ENCODE data around the gene MAP3K7CL.

The MAP3K7CL gene

DNA sequence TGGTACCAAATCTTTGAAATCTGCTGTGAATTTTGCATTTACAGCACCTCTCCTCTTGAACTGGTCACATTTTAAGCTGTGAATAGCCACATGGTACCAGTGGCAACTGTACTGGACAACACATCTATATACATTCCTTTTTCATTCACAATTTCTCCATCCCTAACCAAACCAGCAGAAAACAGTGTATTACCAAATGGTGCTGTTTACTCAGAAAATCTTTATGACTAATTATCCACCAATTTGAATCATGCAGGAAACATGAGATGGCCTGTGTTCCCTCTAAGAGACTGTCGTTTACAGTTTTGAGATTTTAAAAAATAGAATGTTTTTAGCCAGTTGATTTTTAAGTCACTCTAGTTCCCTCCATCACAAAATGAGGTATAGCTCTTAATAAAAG lies 39.4 kb upstream of the MAP3K7CL start:
- H3K4me3 ChIP-seq (ENCODE audit: low read length) = no peak overlapping the region
- H2BK5ac ChIP-seq (ENCODE audit: low read length) = no peak overlapping the region
- H3K18ac ChIP-seq (ENCODE audit: low read length) = no peak overlapping the region
- H2BK120ac ChIP-seq (ENCODE audit: low read depth, low read length) = no peak overlapping the region
- no peaks in the 10 kb centered on the region for H3K27me3 ChIP-seq (ENCODE audit: insufficient read depth, low read length, poor library complexity)
- H3K4me2 ChIP-seq (ENCODE audit: low read length) = no peak overlapping the region
- H2AK5ac ChIP-seq (ENCODE audit: low read length) = no peak overlapping the region
- no peak overlapping the region for H3K56ac ChIP-seq (ENCODE audit: low read length)
- H3K36me3 ChIP-seq (ENCODE audit: control insufficient read depth, insufficient read depth, low read length) = no peaks in the 10 kb centered on the region
- H3K23ac ChIP-seq (ENCODE audit: low read length) = no peak overlapping the region
- H3K79me1 ChIP-seq (ENCODE audit: low read length) = no peaks in the 10 kb centered on the region
- no CpG with 5 or more reads among the region's 1 CpG for WGBS (ENCODE audit: extremely low coverage, insufficient coverage, low lambda C conversion rate)
- H4K5ac ChIP-seq (ENCODE audit: low read length) = no peak overlapping the region
- no peak overlapping the region for H2BK15ac ChIP-seq (replicated peaks; ENCODE audit: low read depth)
- no peak overlapping the region for H3K27ac ChIP-seq (ENCODE audit: low read depth, low read length)
- H3K4me1 ChIP-seq (ENCODE audit: control insufficient read depth, low read depth, low read length) = no peaks in the 10 kb centered on the region
- no peak overlapping the region for H4K8ac ChIP-seq (ENCODE audit: low read depth, low read length)
- no peak overlapping the region for H3K9ac ChIP-seq (ENCODE audit: low read length)
- H3K4ac ChIP-seq (ENCODE audit: low read depth, low read length) = no peak overlapping the region
- DNase-seq = no peak
- H3K79me2 ChIP-seq (ENCODE audit: control insufficient read depth, insufficient read depth, low read length) = no peaks in the 10 kb centered on the region

DNA sequence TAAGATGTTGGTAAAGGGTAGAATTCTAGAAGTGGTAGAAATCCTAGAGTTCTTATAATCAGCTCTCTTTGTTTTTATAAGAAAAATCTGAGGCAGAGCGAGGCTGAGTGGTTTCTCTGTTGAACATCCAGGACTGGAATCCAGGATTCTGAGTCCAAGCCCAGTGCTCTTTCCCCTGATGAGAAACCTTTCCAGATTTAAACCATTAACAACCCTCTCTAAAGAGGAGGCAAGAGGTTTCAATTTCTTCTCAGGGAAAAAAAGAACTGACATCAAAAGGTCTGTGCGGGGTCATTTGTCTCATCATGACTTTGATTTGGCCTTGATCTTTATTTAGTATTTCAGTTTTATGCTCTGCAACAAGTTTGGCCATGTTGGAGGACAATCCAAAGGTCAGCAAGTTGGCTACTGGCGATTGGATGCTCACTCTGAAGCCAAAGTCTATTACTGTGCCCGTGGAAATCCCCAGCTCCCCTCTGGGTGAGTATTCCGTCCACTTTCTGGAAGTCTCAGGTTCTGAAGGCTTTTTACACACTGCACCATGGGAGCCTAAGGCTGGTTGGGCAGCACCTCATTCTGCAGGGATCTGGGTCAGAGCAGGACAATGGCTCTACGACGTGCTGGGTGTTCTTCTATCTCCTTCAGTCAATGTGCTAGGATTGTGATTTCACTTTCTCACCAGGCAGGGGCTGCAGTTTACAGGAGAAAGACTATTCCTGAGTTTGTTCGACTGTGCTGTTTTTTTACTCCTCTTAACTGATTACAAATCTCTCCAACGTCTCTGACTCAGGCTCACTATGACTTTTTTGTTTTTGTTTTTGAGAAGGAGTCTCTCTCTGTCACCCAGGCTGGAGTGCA lies 38.1 kb upstream of the MAP3K7CL start:
- no peak overlapping the region for H2BK15ac ChIP-seq (replicated peaks; ENCODE audit: low read depth)
- H2BK5ac ChIP-seq (ENCODE audit: low read length) = no peak overlapping the region
- H3K4me2 ChIP-seq (ENCODE audit: low read length) = no peak overlapping the region
- H3K9ac ChIP-seq (ENCODE audit: low read length) = no peak overlapping the region
- H3K27me3 ChIP-seq (ENCODE audit: insufficient read depth, low read length, poor library complexity) = no peaks in the 10 kb centered on the region
- no peak overlapping the region for H3K56ac ChIP-seq (ENCODE audit: low read length)
- no peak for DNase-seq
- H3K4me1 ChIP-seq (ENCODE audit: control insufficient read depth, low read depth, low read length) = no peaks in the 10 kb centered on the region
- H3K36me3 ChIP-seq (ENCODE audit: control insufficient read depth, insufficient read depth, low read length) = no peaks in the 10 kb centered on the region
- no peaks in the 10 kb centered on the region for H3K79me1 ChIP-seq (ENCODE audit: low read length)
- H2AK5ac ChIP-seq (ENCODE audit: low read length) = no peak overlapping the region
- no peak overlapping the region for H4K5ac ChIP-seq (ENCODE audit: low read length)
- no peaks in the 10 kb centered on the region for H3K79me2 ChIP-seq (ENCODE audit: control insufficient read depth, insufficient read depth, low read length)
- WGBS (ENCODE audit: extremely low coverage, insufficient coverage, low lambda C conversion rate) = no CpG with 5 or more reads among the region's 9 CpGs
- H3K4me3 ChIP-seq (ENCODE audit: low read length) = no peak overlapping the region
- H3K27ac ChIP-seq (ENCODE audit: low read depth, low read length) = no peak overlapping the region
- H3K18ac ChIP-seq (ENCODE audit: low read length) = no peak overlapping the region
- H2BK120ac ChIP-seq (ENCODE audit: low read depth, low read length) = no peak overlapping the region
- no peak overlapping the region for H3K4ac ChIP-seq (ENCODE audit: low read depth, low read length)
- H4K8ac ChIP-seq (ENCODE audit: low read depth, low read length) = no peak overlapping the region
- H3K23ac ChIP-seq (ENCODE audit: low read length) = no peak overlapping the region

DNA sequence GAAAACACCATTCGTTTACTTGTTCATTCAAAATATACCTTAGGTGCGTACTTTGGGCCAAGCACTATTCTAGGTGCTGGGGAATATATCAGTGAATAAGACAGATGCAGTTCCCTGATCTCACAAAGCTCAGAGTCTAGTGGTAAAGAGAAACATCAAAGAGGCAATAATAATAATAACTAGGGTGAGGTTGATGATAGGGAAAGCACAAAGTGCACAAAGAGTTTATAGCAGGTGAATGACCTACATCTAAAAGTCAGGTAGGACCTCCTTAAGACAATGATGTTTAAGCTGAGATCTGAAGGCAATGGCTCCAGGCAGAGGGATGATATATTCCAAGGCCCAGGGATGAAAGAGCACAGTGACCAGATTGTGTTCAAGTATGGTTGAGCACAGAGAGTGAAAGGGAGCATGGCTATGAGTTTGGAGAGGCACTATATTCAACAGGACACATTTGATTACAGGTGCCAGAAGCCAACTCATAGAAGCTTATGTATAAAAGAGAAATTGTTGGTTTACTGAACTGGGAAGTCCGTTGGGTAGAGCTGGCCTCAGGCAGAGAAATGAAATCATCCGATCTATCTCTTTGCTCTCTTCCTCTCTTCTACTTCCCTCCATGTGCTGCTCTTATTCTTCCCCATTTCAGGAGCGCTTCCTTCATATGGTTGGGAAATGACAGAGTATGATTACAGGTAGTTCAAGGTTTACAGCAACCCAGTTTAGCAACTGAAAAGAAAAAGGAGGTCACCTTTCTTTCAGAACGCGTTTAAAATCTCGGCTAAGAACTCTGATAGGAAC lies 34.0 kb upstream of the MAP3K7CL start:
- Histone ChIP-seq H3K18ac (ENCODE audit: low read length) (no peak overlapping the region), H3K4me2 (ENCODE audit: low read length) (no peak overlapping the region), H2BK5ac (ENCODE audit: low read length) (no peak overlapping the region), H2BK120ac (ENCODE audit: low read depth, low read length) (no peak overlapping the region), H3K56ac (ENCODE audit: low read length) (no peak overlapping the region), H4K5ac (ENCODE audit: low read length) (no peak overlapping the region), H3K9ac (ENCODE audit: low read length) (no peak overlapping the region), H3K27me3 (ENCODE audit: insufficient read depth, low read length, poor library complexity) (no peaks in the 10 kb centered on the region), H2BK15ac (replicated peaks; ENCODE audit: low read depth) (no peak overlapping the region), H3K4me3 (ENCODE audit: low read length) (no peak overlapping the region), H3K27ac (ENCODE audit: low read depth, low read length) (no peak overlapping the region), H2AK5ac (ENCODE audit: low read length) (no peak overlapping the region), H4K8ac (ENCODE audit: low read depth, low read length) (no peak overlapping the region), H3K79me2 (ENCODE audit: control insufficient read depth, insufficient read depth, low read length) (no peaks in the 10 kb centered on the region), H3K4ac (ENCODE audit: low read depth, low read length) (no peak overlapping the region), H3K36me3 (ENCODE audit: control insufficient read depth, insufficient read depth, low read length) (no peaks in the 10 kb centered on the region), H3K23ac (ENCODE audit: low read length) (no peak overlapping the region), H3K79me1 (ENCODE audit: low read length) (no peaks in the 10 kb centered on the region), H3K4me1 (ENCODE audit: control insufficient read depth, low read depth, low read length) (no peaks in the 10 kb centered on the region)
- no CpG with 5 or more reads among the region's 8 CpGs for WGBS (ENCODE audit: extremely low coverage, insufficient coverage, low lambda C conversion rate)
- DNase-seq = no peak

DNA sequence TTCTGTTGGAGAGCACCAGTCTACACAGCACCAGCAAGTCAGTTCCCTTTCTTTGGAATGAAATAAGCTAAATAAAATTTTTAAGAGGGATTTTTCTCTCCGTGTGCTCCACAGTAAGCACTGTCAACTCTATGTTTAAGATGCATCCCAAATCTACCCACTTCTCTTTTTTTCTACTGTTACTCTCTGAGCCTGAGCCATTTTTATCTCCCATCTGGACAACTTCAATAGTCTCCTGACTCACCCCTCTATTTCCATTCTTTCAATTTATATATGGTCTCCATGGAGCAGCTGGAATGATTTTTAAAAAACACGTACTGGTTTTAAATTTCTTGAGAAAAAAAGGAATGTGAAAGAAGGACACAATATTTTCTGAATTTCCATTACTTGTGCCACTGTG lies 32.3 kb upstream of the MAP3K7CL start:
- no peak overlapping the region for H2BK5ac ChIP-seq (ENCODE audit: low read length)
- H3K18ac ChIP-seq (ENCODE audit: low read length) = no peak overlapping the region
- H2BK15ac ChIP-seq (replicated peaks; ENCODE audit: low read depth) = no peak overlapping the region
- H3K9ac ChIP-seq (ENCODE audit: low read length) = no peak overlapping the region
- DNase-seq = no peak
- no peak overlapping the region for H3K4me2 ChIP-seq (ENCODE audit: low read length)
- H3K23ac ChIP-seq (ENCODE audit: low read length) = no peak overlapping the region
- no CpG with 5 or more reads among the region's 2 CpGs for WGBS (ENCODE audit: extremely low coverage, insufficient coverage, low lambda C conversion rate)
- no peaks in the 10 kb centered on the region for H3K79me1 ChIP-seq (ENCODE audit: low read length)
- no peak overlapping the region for H3K4ac ChIP-seq (ENCODE audit: low read depth, low read length)
- H4K8ac ChIP-seq (ENCODE audit: low read depth, low read length) = no peak overlapping the region
- H2AK5ac ChIP-seq (ENCODE audit: low read length) = no peak overlapping the region
- no peaks in the 10 kb centered on the region for H3K79me2 ChIP-seq (ENCODE audit: control insufficient read depth, insufficient read depth, low read length)
- no peak overlapping the region for H3K27ac ChIP-seq (ENCODE audit: low read depth, low read length)
- H3K27me3 ChIP-seq (ENCODE audit: insufficient read depth, low read length, poor library complexity) = no peaks in the 10 kb centered on the region
- no peaks in the 10 kb centered on the region for H3K36me3 ChIP-seq (ENCODE audit: control insufficient read depth, insufficient read depth, low read length)
- no peak overlapping the region for H2BK120ac ChIP-seq (ENCODE audit: low read depth, low read length)
- H4K5ac ChIP-seq (ENCODE audit: low read length) = no peak overlapping the region
- no peaks in the 10 kb centered on the region for H3K4me1 ChIP-seq (ENCODE audit: control insufficient read depth, low read depth, low read length)
- H3K56ac ChIP-seq (ENCODE audit: low read length) = no peak overlapping the region
- no peak overlapping the region for H3K4me3 ChIP-seq (ENCODE audit: low read length)

DNA sequence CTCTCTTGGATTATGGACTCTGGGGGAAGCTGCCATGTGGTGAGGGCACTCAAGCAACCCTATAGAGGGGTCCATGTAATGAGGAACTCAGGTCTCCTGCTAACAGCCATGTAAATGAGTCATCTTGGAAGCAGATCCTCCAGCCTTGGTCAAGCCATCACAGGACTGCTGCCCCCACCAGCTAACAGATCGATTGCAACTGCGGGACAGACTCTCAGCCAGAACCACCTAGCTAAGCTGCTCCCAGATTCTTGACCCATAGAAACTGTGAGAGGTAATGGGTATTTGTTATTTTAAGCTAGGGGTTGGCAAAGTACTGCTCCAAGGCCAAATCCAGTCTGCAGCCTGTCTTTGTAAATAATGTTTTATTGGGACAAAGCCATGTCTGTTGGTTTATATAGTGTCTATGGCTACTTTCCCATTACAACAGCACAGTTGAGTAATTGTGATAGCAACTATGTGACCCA lies 27.6 kb upstream of the MAP3K7CL start:
- no CpG with 5 or more reads among the region's 2 CpGs for WGBS (ENCODE audit: extremely low coverage, insufficient coverage, low lambda C conversion rate)
- H2BK5ac ChIP-seq (ENCODE audit: low read length) = no peak overlapping the region
- H2AK5ac ChIP-seq (ENCODE audit: low read length) = no peak overlapping the region
- H2BK15ac ChIP-seq (replicated peaks; ENCODE audit: low read depth) = no peak overlapping the region
- DNase-seq = no peak
- H3K9ac ChIP-seq (ENCODE audit: low read length) = no peak overlapping the region
- no peaks in the 10 kb centered on the region for H3K4me1 ChIP-seq (ENCODE audit: control insufficient read depth, low read depth, low read length)
- H3K36me3 ChIP-seq (ENCODE audit: control insufficient read depth, insufficient read depth, low read length) = no peaks in the 10 kb centered on the region
- no peak overlapping the region for H4K8ac ChIP-seq (ENCODE audit: low read depth, low read length)
- no peak overlapping the region for H3K4ac ChIP-seq (ENCODE audit: low read depth, low read length)
- H3K79me2 ChIP-seq (ENCODE audit: control insufficient read depth, insufficient read depth, low read length) = no peaks in the 10 kb centered on the region
- H3K23ac ChIP-seq (ENCODE audit: low read length) = no peak overlapping the region
- H3K4me3 ChIP-seq (ENCODE audit: low read length) = no peak overlapping the region
- H3K4me2 ChIP-seq (ENCODE audit: low read length) = no peak overlapping the region
- H2BK120ac ChIP-seq (ENCODE audit: low read depth, low read length) = no peak overlapping the region
- no peaks in the 10 kb centered on the region for H3K27me3 ChIP-seq (ENCODE audit: insufficient read depth, low read length, poor library complexity)
- no peaks in the 10 kb centered on the region for H3K79me1 ChIP-seq (ENCODE audit: low read length)
- H3K27ac ChIP-seq (ENCODE audit: low read depth, low read length) = no peak overlapping the region
- no peak overlapping the region for H4K5ac ChIP-seq (ENCODE audit: low read length)
- H3K18ac ChIP-seq (ENCODE audit: low read length) = no peak overlapping the region
- no peak overlapping the region for H3K56ac ChIP-seq (ENCODE audit: low read length)

Measured in mesendoderm (in vitro differentiated cells).